Cardiac muscle cell (in vitro differentiated cells and primary cell): ENCODE measurements around the gene FCN1. TPM values are rescaled to one million over a fixed set of nuclear protein-coding genes. Genes with fewer than 3 reads are reported as not detected.

ENCODE experiments used
- DNase-seq, 2 donors: peaks; one replicate each; pipeline versions ENCODE4 v3.0.0 to v3.0.0-alpha.2; 2010 to 2017; ENCODE audit warnings: low read depth in 1 of 2, low spot score in 1 of 2
- H3K27ac ChIP-seq: fragments of 200-600 bp; sonication (generic); 2 replicates; pipeline ENCODE4 v1.5.1; 2016
- H3K27me3 ChIP-seq: fragments of 200-600 bp; sonication (generic); 2 replicates; pipeline ENCODE4 v1.6.0; 2016; ENCODE audit warnings: control low read depth
- H3K36me3 ChIP-seq: fragments of 200-600 bp; sonication (generic); 2 replicates; pipeline ENCODE4 v1.5.1; 2016; ENCODE audit warnings: control low read depth
- H3K4me1 ChIP-seq: fragments of 200-600 bp; sonication (generic); 2 replicates; pipeline ENCODE4 v1.8.1; 2017; ENCODE audit warnings: low read depth, mild to moderate bottlenecking, mixed run types
- H3K4me3 ChIP-seq: fragments of 200-600 bp; sonication (generic); 2 replicates; pipeline ENCODE4 v1.5.1; 2016; ENCODE audit warnings: mild to moderate bottlenecking
- H3K9me3 ChIP-seq: fragments of 200-600 bp; sonication (generic); 2 replicates; pipeline ENCODE4 v1.5.1; 2017; ENCODE audit warnings: low read depth, mild to moderate bottlenecking, control low read depth
- CTCF ChIP-seq: IDR thresholded peaks from 2 replicates; pipeline ENCODE4 v1.5.1; 2012; ENCODE audit warnings: low read depth, mild to moderate bottlenecking, low read length
- polyA plus RNA-seq: library from polyadenylated mRNA; unstranded; fragments of >200 nt; fragmentation: Nextera tagmentation; extraction: Ambion mirVana; gene quantifications from 2 replicates; pipeline ENCODE4 v1.2.1, GENCODE V29; 2016
- total RNA-seq: library from RNA; depleted of rRNA; stranded (reverse); fragments of >200 nt; gene quantifications from 2 replicates; pipeline ENCODE4 v1.2.3, GENCODE V29; 2016

Gene FCN1
- total and polyA plus RNA-seq, 2 experiments from 2014 or later, result not detected

GRCh38 chr9:134886413-134886913 lies 31.2 kb downstream of the FCN1 start:
- Histone ChIP-seq H3K36me3 (no peaks in the 10 kb centered on the region), H3K27me3 (no peaks in the 10 kb centered on the region), H3K4me3 (no peak overlapping the region), H3K9me3 (no peaks in the 10 kb centered on the region), H3K4me1 (no peaks in the 10 kb centered on the region), H3K27ac (no peak overlapping the region)
- DNase-seq, result no peak
- no peak for TF ChIP-seq CTCF

- Histone ChIP-seq H3K4me3 (no peak overlapping the region), H3K27ac (no peak overlapping the region), H3K4me1 (no peaks in the 10 kb centered on the region), H3K9me3 (no peaks in the 10 kb centered on the region), H3K27me3 (no peaks in the 10 kb centered on the region), H3K36me3 (no peaks in the 10 kb centered on the region)
- TF ChIP-seq CTCF, result no peak
- DNase-seq, result no peak
Observed at GRCh38 chr9:134885679-134886412, 31.9 kb downstream of the FCN1 start.

DNA sequence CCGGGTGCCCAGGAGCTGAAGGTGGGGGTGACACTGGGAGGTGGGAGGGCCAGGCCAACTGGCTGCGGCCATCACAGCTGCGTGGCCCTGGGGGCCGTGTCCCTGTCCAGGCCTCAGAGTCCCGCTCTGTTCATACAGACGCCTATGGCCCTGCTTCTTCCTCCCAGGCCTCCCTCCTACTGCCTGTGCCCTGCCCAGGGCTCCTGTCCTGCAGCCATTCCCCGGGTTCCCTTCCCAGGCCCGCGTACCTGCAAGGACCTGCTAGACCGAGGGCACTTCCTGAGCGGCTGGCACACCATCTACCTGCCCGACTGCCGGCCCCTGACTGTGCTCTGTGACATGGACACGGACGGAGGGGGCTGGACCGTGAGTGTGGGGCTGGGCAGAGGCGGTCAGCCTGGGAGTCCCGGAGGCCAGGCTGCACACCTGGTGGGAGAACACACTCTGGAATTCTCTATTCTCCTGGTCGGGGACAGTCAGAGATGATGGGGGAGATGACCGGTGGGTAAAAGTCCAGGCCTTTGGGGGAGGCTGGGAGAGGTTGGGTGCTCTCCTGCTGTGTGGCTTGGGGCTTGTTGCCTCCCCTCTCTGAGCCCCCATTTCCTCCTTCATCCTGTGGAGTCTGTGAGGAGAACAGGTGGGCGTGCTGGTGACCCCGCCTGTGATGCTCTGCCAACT lies 32.6 kb downstream of the FCN1 start:
- no peak for DNase-seq
- Histone ChIP-seq H3K27ac (no peak overlapping the region), H3K4me1 (no peaks in the 10 kb centered on the region), H3K4me3 (no peak overlapping the region), H3K27me3 (no peaks in the 10 kb centered on the region), H3K36me3 (no peaks in the 10 kb centered on the region), H3K9me3 (no peaks in the 10 kb centered on the region)
- TF ChIP-seq CTCF, result no peak

DNA sequence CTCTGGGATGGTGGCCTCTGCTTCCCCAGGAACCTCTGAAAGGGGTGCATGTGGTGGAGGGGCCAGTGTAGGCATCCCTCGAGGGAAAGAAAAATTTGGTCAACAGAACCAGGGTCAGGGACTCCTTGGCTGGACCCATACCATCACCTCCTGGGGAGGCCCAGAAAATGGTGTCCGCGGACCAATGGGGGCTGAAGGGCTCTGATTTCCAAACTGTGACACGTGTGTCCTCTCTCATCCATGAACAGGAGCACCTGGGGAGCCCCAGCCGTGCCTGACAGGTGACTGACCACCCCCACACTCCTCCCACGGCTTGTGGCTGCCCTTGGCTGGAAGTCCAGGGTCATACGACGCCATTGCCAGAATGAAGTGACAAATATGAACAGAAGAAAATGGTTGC lies 33.2 kb downstream of the FCN1 start:
- Histone ChIP-seq H3K4me3 (no peak overlapping the region), H3K36me3 (no peaks in the 10 kb centered on the region), H3K9me3 (no peaks in the 10 kb centered on the region), H3K4me1 (no peaks in the 10 kb centered on the region), H3K27me3 (no peaks in the 10 kb centered on the region), H3K27ac (no peak overlapping the region)
- TF ChIP-seq CTCF, result no peak
- no peak for DNase-seq

GRCh38 chr9:134883040-134883782 lies 34.5 kb downstream of the FCN1 start:
- Histone ChIP-seq H3K4me3 (no peak overlapping the region), H3K27ac (no peak overlapping the region), H3K9me3 (no peaks in the 10 kb centered on the region), H3K27me3 (no peaks in the 10 kb centered on the region), H3K36me3 (no peaks in the 10 kb centered on the region), H3K4me1 (no peaks in the 10 kb centered on the region)
- DNase-seq, result no peak
- no peak for TF ChIP-seq CTCF
